Activated CD4-positive, alpha-beta T cell treated with anti-CD3 and anti-CD28 coated beads, Interleukin-2, amount 50 U/mL, for 4 hours (primary cell): ENCODE data around the gene CDH7.

Experiments
- DNase-seq, 2 experiments: peaks; one replicate each; pipeline ENCODE4 v3.0.0-alpha.2; 2020

CDH7 gene, protein sequence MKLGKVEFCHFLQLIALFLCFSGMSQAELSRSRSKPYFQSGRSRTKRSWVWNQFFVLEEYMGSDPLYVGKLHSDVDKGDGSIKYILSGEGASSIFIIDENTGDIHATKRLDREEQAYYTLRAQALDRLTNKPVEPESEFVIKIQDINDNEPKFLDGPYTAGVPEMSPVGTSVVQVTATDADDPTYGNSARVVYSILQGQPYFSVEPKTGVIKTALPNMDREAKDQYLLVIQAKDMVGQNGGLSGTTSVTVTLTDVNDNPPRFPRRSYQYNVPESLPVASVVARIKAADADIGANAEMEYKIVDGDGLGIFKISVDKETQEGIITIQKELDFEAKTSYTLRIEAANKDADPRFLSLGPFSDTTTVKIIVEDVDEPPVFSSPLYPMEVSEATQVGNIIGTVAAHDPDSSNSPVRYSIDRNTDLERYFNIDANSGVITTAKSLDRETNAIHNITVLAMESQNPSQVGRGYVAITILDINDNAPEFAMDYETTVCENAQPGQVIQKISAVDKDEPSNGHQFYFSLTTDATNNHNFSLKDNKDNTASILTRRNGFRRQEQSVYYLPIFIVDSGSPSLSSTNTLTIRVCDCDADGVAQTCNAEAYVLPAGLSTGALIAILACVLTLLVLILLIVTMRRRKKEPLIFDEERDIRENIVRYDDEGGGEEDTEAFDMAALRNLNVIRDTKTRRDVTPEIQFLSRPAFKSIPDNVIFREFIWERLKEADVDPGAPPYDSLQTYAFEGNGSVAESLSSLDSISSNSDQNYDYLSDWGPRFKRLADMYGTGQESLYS

GRCh38 chr18:65750389-65751154 lies at the start of gene CDH7:
TSS of gene CDH7 (plus strand) at chr18:65751012. CDS start at chr18:65762843, 11,831 bp downstream.
- no peak for DNase-seq

DNA sequence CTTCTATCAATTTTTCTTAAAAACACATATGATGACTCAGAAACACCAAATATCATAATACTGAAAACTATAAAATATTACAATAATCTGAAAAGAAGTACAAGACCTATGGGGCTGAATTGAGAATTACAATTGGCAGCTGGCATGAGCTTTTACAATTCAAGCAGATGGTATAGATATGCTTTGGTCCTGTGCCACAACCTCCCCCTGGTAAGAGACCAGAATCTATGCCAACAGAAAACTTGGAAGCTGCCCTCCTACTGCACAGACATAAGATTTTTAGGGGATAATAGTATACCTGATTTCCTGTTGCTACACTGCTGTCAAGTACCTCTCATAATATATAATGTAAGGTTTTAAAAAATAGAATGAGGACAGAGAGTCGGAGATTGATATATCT lies 46.8 kb upstream of the CDH7 start:
- DNase-seq, result no peak

GRCh38 chr18:65706646-65707045 lies 44.2 kb upstream of the CDH7 start:
- no peak for DNase-seq

- no peak for DNase-seq
Measured at GRCh38 chr18:65711493-65711892, 39.3 kb upstream of the CDH7 start.

DNA sequence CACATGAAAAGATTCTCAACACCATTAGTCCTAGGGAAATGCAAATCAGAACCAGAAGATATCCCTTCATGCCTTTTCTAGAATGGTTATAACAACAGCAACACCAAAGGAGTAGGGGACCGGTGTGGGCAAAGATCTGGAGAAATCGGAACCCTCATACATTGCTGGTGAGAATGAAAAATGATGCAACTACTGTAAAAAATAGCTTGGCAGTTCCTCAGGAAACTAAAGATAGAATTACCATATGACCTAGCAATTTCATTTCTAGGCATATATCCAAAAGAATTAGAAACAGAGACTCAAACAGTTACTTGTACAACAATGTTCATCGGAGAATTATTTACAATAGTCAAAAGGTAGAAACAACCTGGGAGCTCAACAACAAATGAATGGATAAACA lies 29.2 kb upstream of the CDH7 start:
- DNase-seq, result no peak

DNA sequence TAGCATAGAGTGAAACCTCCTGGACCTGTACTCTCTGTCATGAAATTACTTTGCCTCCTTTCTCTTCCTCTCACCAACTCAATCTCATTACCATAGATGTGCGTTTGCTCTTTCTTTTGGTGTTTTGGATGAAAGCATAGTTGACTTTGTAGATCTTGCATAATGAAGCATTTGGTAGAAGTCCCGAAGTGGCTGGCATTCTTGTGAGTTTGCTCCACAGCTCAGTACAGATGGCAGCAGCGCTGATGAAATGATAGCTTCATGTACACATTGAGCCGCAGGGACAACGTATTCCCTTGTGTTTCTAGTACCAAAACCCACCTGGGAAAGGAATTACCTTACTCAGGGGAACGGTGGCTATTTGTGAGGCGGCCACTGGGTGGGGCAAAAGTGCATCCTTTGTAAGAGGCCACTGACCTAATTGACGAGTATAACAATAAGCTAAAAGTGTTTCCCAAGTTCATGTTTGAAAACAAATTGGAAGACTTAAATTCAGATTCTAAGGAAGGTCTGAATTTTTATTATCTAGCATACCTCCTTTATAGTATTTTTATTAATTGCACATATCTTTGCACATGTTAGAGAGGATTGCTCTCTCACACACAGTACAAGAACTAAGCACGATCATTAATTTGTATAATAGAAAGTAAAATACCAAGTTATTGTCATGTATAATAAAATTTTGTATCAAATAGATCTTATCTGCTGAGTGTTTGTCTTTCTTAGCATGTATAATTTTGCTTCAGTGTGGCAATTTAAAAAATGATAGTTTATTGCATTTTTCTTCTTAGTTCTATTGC lies 25.4 kb upstream of the CDH7 start:
- DNase-seq, result no peak

GRCh38 chr18:65735155-65735554 lies 15.7 kb upstream of the CDH7 start:
- DNase-seq, result no peak

- no peak for DNase-seq
Measured at GRCh38 chr18:65737471-65737955, 13.3 kb upstream of the CDH7 start.

DNA sequence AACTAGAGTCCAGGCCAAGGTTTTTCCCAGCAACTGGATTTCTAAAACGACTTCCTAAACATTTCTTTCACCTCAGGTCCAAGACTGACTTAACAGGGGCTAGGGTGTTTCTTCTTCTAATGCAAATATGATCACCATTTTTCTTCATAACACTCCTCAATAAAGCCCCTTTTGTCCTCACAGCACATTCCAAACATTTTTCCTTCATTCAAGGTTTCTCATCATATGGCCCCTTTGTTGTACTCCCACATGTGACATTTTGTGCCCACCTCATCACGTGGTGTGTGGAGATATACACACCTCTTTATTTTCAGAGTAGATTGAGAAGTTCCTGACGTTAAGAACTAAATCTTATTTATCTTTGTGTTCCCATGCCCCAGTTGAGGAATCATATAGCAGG lies 3.9 kb upstream of the CDH7 start:
- no peak for DNase-seq

GRCh38 chr18:65748321-65748720 lies 2.5 kb upstream of the CDH7 start:
- DNase-seq, result no peak

DNA sequence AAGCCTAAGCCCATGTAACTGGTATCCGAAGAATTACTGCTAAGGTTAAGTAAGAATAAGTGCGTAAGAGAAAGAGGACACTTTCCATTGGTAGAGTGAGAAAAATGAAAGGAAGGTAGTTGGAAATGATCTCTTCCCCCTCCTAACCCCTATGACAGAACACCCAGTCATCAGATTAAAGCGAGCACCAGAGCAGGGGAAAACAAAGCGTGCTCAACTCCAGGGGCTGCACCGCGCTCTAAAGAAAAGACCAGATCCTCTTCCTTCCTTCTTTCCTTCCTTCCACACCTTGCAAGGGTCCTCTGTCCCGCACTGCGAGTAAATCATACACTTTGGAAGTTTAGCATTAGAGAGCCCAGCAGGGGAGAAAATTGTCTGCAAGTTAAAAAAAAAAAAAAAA lies 971 bp upstream of the CDH7 start:
- no peak for DNase-seq

GRCh38 chr18:65751155-65752085 lies 608 bp downstream of the CDH7 start:
- DNase-seq, result no peak

DNA sequence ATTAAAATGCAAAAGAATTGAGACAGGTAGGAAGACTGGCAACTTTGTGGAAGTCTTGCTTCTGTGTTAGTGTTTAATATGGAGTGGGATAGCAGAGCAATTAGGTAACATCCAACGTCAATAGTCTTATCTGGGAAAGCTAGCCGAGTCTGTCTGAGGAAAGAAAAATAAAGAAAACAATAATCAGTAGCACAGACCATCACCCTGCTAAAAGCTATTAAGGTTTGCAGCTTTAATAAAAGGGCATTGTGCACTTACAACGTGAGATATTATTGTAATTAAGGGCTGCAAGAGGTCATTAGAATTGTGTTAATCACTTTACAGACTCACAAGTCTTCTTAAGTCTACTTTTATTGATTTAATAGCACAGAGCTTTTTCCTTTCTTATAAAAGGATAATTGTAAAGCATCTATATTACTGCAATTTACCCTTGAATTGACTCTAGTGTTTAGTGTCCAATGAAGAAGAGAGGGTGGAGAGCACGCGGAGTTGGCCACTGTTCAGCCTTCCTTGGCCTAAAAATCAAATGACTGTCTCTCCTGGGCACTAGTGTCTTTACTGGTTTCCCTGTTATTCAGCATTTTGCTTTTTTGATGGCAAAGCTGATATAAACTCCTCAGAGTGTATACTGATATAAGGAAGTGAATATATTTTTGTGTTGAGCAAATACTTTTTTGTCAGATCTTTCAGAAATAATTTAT lies 2.0 kb downstream of the CDH7 start:
- DNase-seq, result no peak

GRCh38 chr18:65753520-65753919 lies 2.7 kb downstream of the CDH7 start:
- no peak for DNase-seq

DNA sequence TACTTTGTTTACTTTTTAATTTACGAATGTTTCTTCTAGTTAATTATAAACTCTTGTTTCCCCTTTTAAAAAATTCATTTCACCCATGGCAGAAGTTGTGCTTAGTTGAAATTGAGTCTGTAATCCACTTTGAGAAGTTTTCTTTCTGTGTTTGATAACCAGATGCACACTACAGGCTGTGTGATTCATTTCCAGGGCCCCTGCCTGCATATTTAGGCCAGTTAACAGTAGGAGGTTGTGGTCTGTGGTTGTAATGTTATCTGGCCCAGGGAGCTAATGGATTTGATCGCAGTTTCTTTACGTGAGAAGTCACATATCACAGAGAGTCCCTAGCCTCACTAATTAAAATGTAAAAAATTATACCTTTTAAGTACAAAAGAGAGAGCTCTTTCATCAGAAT lies 3.3 kb downstream of the CDH7 start:
- no peak for DNase-seq

- no peak for DNase-seq
Measured at GRCh38 chr18:65755616-65756015, 4.8 kb downstream of the CDH7 start.

GRCh38 chr18:65760457-65760856 lies 9.6 kb downstream of the CDH7 start:
- no peak for DNase-seq

GRCh38 chr18:65761636-65762295 lies 11.0 kb downstream of the CDH7 start:
- DNase-seq, result no peak

GRCh38 chr18:65762556-65762955 lies 11.7 kb downstream of the CDH7 start:
- no peak for DNase-seq

- DNase-seq, result no peak
Measured at GRCh38 chr18:65767406-65767805, 16.6 kb downstream of the CDH7 start.
